Measurements from ENCODE around the gene KREMEN2.
A peak's percentile ranks its signal among the peaks of the same experiment; 100 is the strongest.

Gene KREMEN2

DNA sequence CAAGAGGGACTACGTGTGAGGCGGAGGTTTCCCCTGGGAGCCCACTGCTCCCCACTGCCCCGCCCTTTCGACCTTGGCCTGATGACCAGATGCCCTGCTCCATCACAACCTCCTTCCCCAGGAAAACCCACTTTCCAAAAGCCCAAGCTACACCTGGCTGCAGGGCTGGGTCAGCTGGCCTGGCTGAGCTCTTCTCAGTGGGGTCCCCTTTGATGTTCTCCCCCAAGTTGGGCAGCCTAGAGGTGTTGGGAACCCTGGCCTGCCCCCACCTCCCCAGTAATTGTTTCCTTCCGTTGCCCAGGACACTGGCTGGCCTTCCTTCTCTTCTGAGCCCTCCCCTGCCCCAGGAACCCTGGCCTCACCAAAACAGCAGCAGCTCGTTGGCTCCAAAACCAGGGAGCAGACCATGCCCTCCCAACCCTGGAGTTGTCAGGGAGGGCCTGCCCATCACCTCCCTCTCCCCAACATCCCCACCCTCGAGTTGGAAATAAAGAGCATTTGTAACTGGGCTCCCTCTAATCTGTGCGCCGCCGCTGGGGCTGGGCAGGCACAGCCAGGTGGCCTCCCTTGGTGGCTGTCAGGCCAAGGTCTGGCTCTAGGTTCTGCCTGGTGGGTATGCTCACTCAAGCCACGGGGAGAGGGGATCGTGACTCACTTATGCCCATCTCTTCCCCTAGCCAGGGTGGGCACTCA, 50.1 kb downstream of the KREMEN2 start:
- H3K27me3 ChIP-seq (ENCODE audit: control insufficient read depth, insufficient read depth, low read length): no peaks in the 10 kb centered on the region
- H3K4me3 ChIP-seq (ENCODE audit: low read length): no peak overlapping the region
- no peak overlapping the region for H3K27ac ChIP-seq (ENCODE audit: low read length)
- H3K36me3 ChIP-seq (ENCODE audit: control insufficient read depth, insufficient read depth, low read length): peaks cover 10% of the 10 kb centered on the region
- H3K4me1 ChIP-seq (ENCODE audit: control insufficient read depth, insufficient read depth, low read length): peaks cover 30% of the 10 kb centered on the region
- DNase-seq (ENCODE audit: low read depth, low spot score): no peak
- WGBS (ENCODE audit: insufficient coverage, insufficient read length): no CpG with 5 or more reads among the region's 12 CpGs
- H3K9me3 ChIP-seq (ENCODE audit: control insufficient read depth, insufficient read depth, low read length): no peaks in the 10 kb centered on the region

GRCh38 chr16:3014971-3015370, 50.9 kb downstream of the KREMEN2 start:
- Histone ChIP-seq H3K4me1 (ENCODE audit: control insufficient read depth, insufficient read depth, low read length) (peaks cover 30% of the 10 kb centered on the region), H3K9me3 (ENCODE audit: control insufficient read depth, insufficient read depth, low read length) (no peaks in the 10 kb centered on the region), H3K36me3 (ENCODE audit: control insufficient read depth, insufficient read depth, low read length) (peaks cover 10% of the 10 kb centered on the region), H3K27me3 (ENCODE audit: control insufficient read depth, insufficient read depth, low read length) (no peaks in the 10 kb centered on the region), H3K4me3 (ENCODE audit: low read length) (no peak overlapping the region), H3K27ac (ENCODE audit: low read length) (no peak overlapping the region)
- DNase-seq (ENCODE audit: low read depth, low spot score): no peak
- no CpG with 5 or more reads among the region's 6 CpGs for WGBS (ENCODE audit: insufficient coverage, insufficient read length)

GRCh38 chr16:3015865-3016521, 51.9 kb downstream of the KREMEN2 start:
- Histone ChIP-seq H3K4me3 (ENCODE audit: low read length) (no peak overlapping the region), H3K4me1 (ENCODE audit: control insufficient read depth, insufficient read depth, low read length) (peaks cover 27% of the 10 kb centered on the region), H3K36me3 (ENCODE audit: control insufficient read depth, insufficient read depth, low read length) (peaks cover 10% of the 10 kb centered on the region), H3K27me3 (ENCODE audit: control insufficient read depth, insufficient read depth, low read length) (no peaks in the 10 kb centered on the region), H3K27ac (ENCODE audit: low read length) (no peak overlapping the region), H3K9me3 (ENCODE audit: control insufficient read depth, insufficient read depth, low read length) (no peaks in the 10 kb centered on the region)
- no peak for DNase-seq (ENCODE audit: low read depth, low spot score)
- WGBS (ENCODE audit: insufficient coverage, insufficient read length): no CpG with 5 or more reads among the region's 13 CpGs

- no peak overlapping the region for H3K27ac ChIP-seq (ENCODE audit: low read length)
- DNase-seq (ENCODE audit: low read depth, low spot score): no peak
- H3K4me3 ChIP-seq (ENCODE audit: low read length): peak overlapping the region; percentile 76
- peaks cover 13% of the 10 kb centered on the region for H3K36me3 ChIP-seq (ENCODE audit: control insufficient read depth, insufficient read depth, low read length)
- no peaks in the 10 kb centered on the region for H3K9me3 ChIP-seq (ENCODE audit: control insufficient read depth, insufficient read depth, low read length)
- H3K4me1 ChIP-seq (ENCODE audit: control insufficient read depth, insufficient read depth, low read length): peaks cover 24% of the 10 kb centered on the region
- WGBS (ENCODE audit: insufficient coverage, insufficient read length): no CpG with 5 or more reads among the region's 20 CpGs
- H3K27me3 ChIP-seq (ENCODE audit: control insufficient read depth, insufficient read depth, low read length): no peaks in the 10 kb centered on the region
Measured at GRCh38 chr16:3017344-3017743, 53.3 kb downstream of the KREMEN2 start.

Data from iPS DF 6.9 (cell line).